CD14-positive monocyte (primary cell): ENCODE measurements around the gene DPH1. TPM values are rescaled to one million over a fixed set of nuclear protein-coding genes. Genes with fewer than 3 reads are reported as not detected.

ENCODE experiments used
- DNase-seq, 3 donors: peaks; one replicate each; pipeline ENCODE4 v3.0.0-alpha.2; 2011 to 2022
- H2AFZ ChIP-seq: 2 replicates; pipeline ENCODE4 v1.6.0; 2012; ENCODE audit warnings: mild to moderate bottlenecking, low read depth, low read length, inconsistent platforms; ENCODE audit not compliant: insufficient read depth, poor library complexity, severe bottlenecking
- H3K27ac ChIP-seq, 2 donors: 1 replicate in 1 of 2; 2 replicates in 1 of 2; pipeline ENCODE4 v1.5.1; 2012 to 2013; ENCODE audit warnings: low read length in 2 of 2, control low read depth in 1 of 2, inconsistent platforms in 1 of 2, low read depth in 1 of 2, mild to moderate bottlenecking in 1 of 2
- H3K27me3 ChIP-seq, 2 donors: one replicate each; pipeline versions ENCODE4 v1.6.0 to v1.6.1; 2011 to 2013; ENCODE audit warnings: low read length in 2 of 2; ENCODE audit not compliant: control insufficient read depth in 2 of 2, insufficient read depth in 2 of 2
- H3K36me3 ChIP-seq, 2 donors: replicated peaks in 1 of 2; 1 replicate in 1 of 2; 2 replicates in 1 of 2; pipeline versions ENCODE4 v1.5.1 to v1.6.1; 2012 to 2013; ENCODE audit warnings: low read length in 2 of 2, control low read depth in 1 of 2, inconsistent platforms in 1 of 2, mild to moderate bottlenecking in 1 of 2; ENCODE audit not compliant: insufficient read depth in 2 of 2, control insufficient read depth in 1 of 2
- H3K4me1 ChIP-seq, 2 donors: 1 replicate in 1 of 2; 2 replicates in 1 of 2; pipeline versions ENCODE4 v1.5.1 to v1.6.1; 2012 to 2013; ENCODE audit warnings: low read length in 2 of 2, control low read depth in 1 of 2, inconsistent platforms in 1 of 2, mild to moderate bottlenecking in 1 of 2, moderate library complexity in 1 of 2; ENCODE audit not compliant: insufficient read depth in 2 of 2, control insufficient read depth in 1 of 2
- H3K4me2 ChIP-seq: replicated peaks from 2 replicates; pipeline ENCODE3; 2012; ENCODE audit warnings: low read length, moderate library complexity, mild to moderate bottlenecking; ENCODE audit not compliant: poor library complexity, severe bottlenecking; ENCODE audit errors: extremely low read depth
- H3K4me3 ChIP-seq, 3 experiments: fragments of 200-600 bp in 1 of 3; sonication (generic) in 1 of 3; replicated peaks in 1 of 3; 1 replicate in 2 of 3; 2 replicates in 1 of 3; pipeline ENCODE4 v1.5.1; 2011 to 2013; ENCODE audit warnings: low read length in 3 of 3, mild to moderate bottlenecking in 3 of 3, control low read depth in 2 of 3, low read depth in 2 of 3, inconsistent platforms in 1 of 3, moderate library complexity in 1 of 3
- H3K79me2 ChIP-seq: 2 replicates; pipeline ENCODE4 v1.6.0; 2012; ENCODE audit warnings: mild to moderate bottlenecking, control low read depth, inconsistent platforms, low read length, moderate library complexity; ENCODE audit not compliant: insufficient read depth
- H3K9ac ChIP-seq: 2 replicates; pipeline ENCODE4 v1.6.0; 2017; ENCODE audit warnings: low read length, mild to moderate bottlenecking; ENCODE audit not compliant: insufficient read depth, poor library complexity, severe bottlenecking
- H3K9me3 ChIP-seq, 2 donors: replicated peaks in 1 of 2; 1 replicate in 1 of 2; 2 replicates in 1 of 2; pipeline versions ENCODE4 v1.5.1 to v1.6.1; 2012 to 2013; ENCODE audit warnings: low read length in 2 of 2, control low read depth in 1 of 2; ENCODE audit not compliant: control insufficient read depth in 1 of 2, insufficient read depth in 1 of 2
- H4K20me1 ChIP-seq: 2 replicates; pipeline ENCODE4 v1.6.0; 2012; ENCODE audit warnings: mild to moderate bottlenecking, low read length, control low read depth, moderate library complexity; ENCODE audit not compliant: insufficient read depth
- H3K27ac Mint-ChIP-seq, 7 donors: one replicate each; pipeline ENCODE4 v1.8.0; 2020; ENCODE audit warnings: mild to moderate bottlenecking in 7 of 7, mixed read lengths in 7 of 7, moderate library complexity in 6 of 7, inconsistent platforms in 2 of 7
- H3K27me3 Mint-ChIP-seq, 3 donors: one replicate each; pipeline ENCODE4 v1.8.0; 2021 to 2022; ENCODE audit warnings: low read depth in 3 of 3, mild to moderate bottlenecking in 3 of 3, mixed read lengths in 3 of 3, moderate library complexity in 3 of 3, inconsistent platforms in 1 of 3
- H3K36me3 Mint-ChIP-seq, 2 donors: one replicate each; pipeline ENCODE4 v1.8.0; 2020; ENCODE audit warnings: mixed read lengths in 2 of 2, inconsistent platforms in 1 of 2, mild to moderate bottlenecking in 1 of 2
- H3K4me1 Mint-ChIP-seq: one replicate; pipeline ENCODE4 v1.8.0; 2020; ENCODE audit warnings: mild to moderate bottlenecking, mixed read lengths
- H3K4me3 Mint-ChIP-seq, 2 donors: one replicate each; pipeline ENCODE4 v1.8.0; 2020; ENCODE audit warnings: mild to moderate bottlenecking in 2 of 2, mixed read lengths in 2 of 2, moderate library complexity in 1 of 2
- H3K9me3 Mint-ChIP-seq, 7 donors: one replicate each; pipeline ENCODE4 v1.8.0; 2020 to 2022; ENCODE audit warnings: mixed read lengths in 7 of 7, mild to moderate bottlenecking in 6 of 7, moderate library complexity in 6 of 7, inconsistent platforms in 2 of 7
- CTCF ChIP-seq: fragments of 200-600 bp; IDR thresholded peaks from one replicate; pipeline ENCODE4 v1.8.0; 2022; ENCODE audit warnings: antibody characterized with exemption, mild to moderate bottlenecking
- WGBS: methylation state at CpG from one replicate; pipeline ENCODE4 v1.1.5; 2013; ENCODE audit warnings: missing lambda C conversion rate; ENCODE audit not compliant: insufficient coverage; 5-methylcytosine and 5-hydroxymethylcytosine counted together
- intact Hi-C, 2 donors: fragments of 100-400 bp; cut with micrococcal nuclease; formaldehyde crosslinking; loops; one replicate each; pipeline versions ENCODE4 v1.15.0 to v1.15.1; 2023
- polyA plus RNA-seq, 3 donors: library from polyadenylated mRNA; depleted of rRNA in 1 of 3; unstranded in 2 of 3; stranded (reverse) in 1 of 3; fragments of 300-500 nt in 2 of 3; fragments of >200 nt in 1 of 3; fragmentation: Illumina TruSeq in 2 of 3; gene quantifications; 1 replicate in 2 of 3; 2 replicates in 1 of 3; pipeline ENCODE4 v1.2.3, GENCODE V29; 2012 to 2021

Gene DPH1
- polyA plus RNA-seq, 3 donors: 7.5 to 29.4 (median 9.3) TPM

GRCh38 chr17:2028234-2028614 is 1.7 kb upstream of the DPH1 start:
- no peaks in the 10 kb centered on the region for H3K79me2 ChIP-seq
- H3K4me3 ChIP-seq: no peak overlapping the region
- no peak overlapping the region for H3K27ac ChIP-seq
- Mint-ChIP-seq H3K27me3 (peaks cover 52 to 66% (median 55%) of the 10 kb centered on the region in 3 donors), H3K4me3 (peak overlapping the region in 1 of 2 donors; percentile 36), H3K27ac (no peak overlapping the region), H3K9me3 (peaks cover 0 to 25% (median 14%) of the 10 kb centered on the region in 7 donors), H3K36me3 (peaks cover 6 to 7% of the 10 kb centered on the region in 2 donors), H3K4me1 (peaks cover 35% of the 10 kb centered on the region)
- H2AFZ ChIP-seq: no peak overlapping the region
- DNase-seq: no peak
- WGBS: 98% methylated on average over 5 of the region's 5 CpGs
- H4K20me1 ChIP-seq: no peaks in the 10 kb centered on the region
- peaks cover 8 to 9% of the 10 kb centered on the region in 2 donors for H3K9me3 ChIP-seq
- no peak for TF ChIP-seq CTCF
- H3K4me1 ChIP-seq: peaks cover 36 to 52% of the 10 kb centered on the region in 2 donors
- H3K36me3 ChIP-seq: no peaks in the 10 kb centered on the region
- no peak overlapping the region for H3K9ac ChIP-seq
- intact Hi-C loops: loop anchor here in 1 of 2 donors (10.0 kb wide), 1 partner anchor 143 kb away; no protein-coding TSS in a partner anchor
- peaks cover 24 to 57% of the 10 kb centered on the region in 2 donors for H3K27me3 ChIP-seq
- no peak overlapping the region for H3K4me2 ChIP-seq

- Histone ChIP-seq H3K27me3 (peaks cover 24 to 55% of the 10 kb centered on the region in 2 donors), H3K27ac (no peak overlapping the region), H3K4me1 (peaks cover 31 to 47% of the 10 kb centered on the region in 2 donors), H3K79me2 (no peaks in the 10 kb centered on the region), H4K20me1 (no peaks in the 10 kb centered on the region), H3K9me3 (peaks cover 8 to 9% of the 10 kb centered on the region in 2 donors), H3K4me2 (no peak overlapping the region), H3K4me3 (no peak overlapping the region), H3K9ac (no peak overlapping the region), H2AFZ (no peak overlapping the region), H3K36me3 (peaks cover 0 to 1% of the 10 kb centered on the region in 2 donors)
- 68% methylated on average over 6 of the region's 6 CpGs for WGBS
- Mint-ChIP-seq H3K9me3 (peaks cover 0 to 25% (median 14%) of the 10 kb centered on the region in 7 donors), H3K4me1 (peaks cover 32% of the 10 kb centered on the region), H3K4me3 (peak overlapping the region in 1 of 2 donors; percentile 73), H3K27ac (no peak overlapping the region), H3K27me3 (peaks cover 50 to 61% (median 52%) of the 10 kb centered on the region in 3 donors), H3K36me3 (peaks cover 7% of the 10 kb centered on the region in 2 donors)
- DNase-seq: no peak
- TF ChIP-seq CTCF: no peak
- intact Hi-C loops: loop anchor here in 1 of 2 donors (10.0 kb wide), 1 partner anchor 144 kb away; no protein-coding TSS in a partner anchor
Observed at GRCh38 chr17:2028737-2029136, 1.2 kb upstream of the DPH1 start.
